T-helper 1 cell (primary cell): ENCODE results near the gene AIM2.
A peak's percentile ranks its signal among the peaks of the same experiment; 100 is the strongest.

ENCODE experiments used
- DNase-seq, 5 donors: peaks; one replicate each; pipeline ENCODE4 v3.0.0-alpha.2; 2012 to 2020

Gene AIM2

GRCh38 chr1:159014851-159015250 is 61.7 kb downstream of the AIM2 start:
- DNase-seq, result peak in 1 of 5 donors; percentile 16

DNA sequence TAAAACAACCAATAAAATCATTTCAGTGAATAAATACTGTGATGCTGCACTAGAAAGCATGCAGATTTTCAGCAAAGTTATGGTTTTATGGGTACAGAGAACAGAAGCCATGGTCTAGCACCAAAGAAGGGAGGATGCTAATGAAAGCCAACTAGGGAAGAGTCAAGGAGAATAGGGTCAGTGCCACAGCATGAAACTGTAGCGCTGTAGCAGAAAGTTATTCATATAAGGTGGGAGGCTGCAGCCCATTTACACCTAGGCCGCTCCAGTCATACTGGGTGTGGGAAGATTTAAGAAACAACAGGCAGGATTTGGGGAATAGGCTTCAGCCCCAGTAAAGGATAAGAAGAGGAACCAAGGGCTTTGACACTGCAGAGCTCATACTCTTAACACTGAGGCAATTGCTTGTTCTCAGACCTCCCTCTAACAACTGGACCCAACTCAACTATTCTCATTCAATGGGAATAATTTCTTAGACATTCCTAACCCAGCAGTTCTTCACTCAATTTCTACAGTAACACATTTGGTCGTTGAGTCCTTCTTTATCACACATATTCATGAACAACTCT is 62.5 kb downstream of the AIM2 start:
- DNase-seq, result peak in 1 of 5 donors; percentile 29

GRCh38 chr1:159012495-159012894 is 64.1 kb downstream of the AIM2 start:
- DNase-seq, result peak in 3 of 5 donors; percentile 26 to 92 (median 41)
